ENCODE results near the gene C15orf61. TPM values are rescaled to one million over a fixed set of nuclear protein-coding genes. Genes with fewer than 3 reads are reported as not detected.
A peak's percentile ranks its signal among the peaks of the same experiment; 100 is the strongest.

C15orf61 gene
- total and polyA plus RNA-seq, 2 of the 13 experiments (the other 11 are each of a cell fraction or from before 2014, with no cell fraction given), result 2.1 to 6.6 TPM

DNA sequence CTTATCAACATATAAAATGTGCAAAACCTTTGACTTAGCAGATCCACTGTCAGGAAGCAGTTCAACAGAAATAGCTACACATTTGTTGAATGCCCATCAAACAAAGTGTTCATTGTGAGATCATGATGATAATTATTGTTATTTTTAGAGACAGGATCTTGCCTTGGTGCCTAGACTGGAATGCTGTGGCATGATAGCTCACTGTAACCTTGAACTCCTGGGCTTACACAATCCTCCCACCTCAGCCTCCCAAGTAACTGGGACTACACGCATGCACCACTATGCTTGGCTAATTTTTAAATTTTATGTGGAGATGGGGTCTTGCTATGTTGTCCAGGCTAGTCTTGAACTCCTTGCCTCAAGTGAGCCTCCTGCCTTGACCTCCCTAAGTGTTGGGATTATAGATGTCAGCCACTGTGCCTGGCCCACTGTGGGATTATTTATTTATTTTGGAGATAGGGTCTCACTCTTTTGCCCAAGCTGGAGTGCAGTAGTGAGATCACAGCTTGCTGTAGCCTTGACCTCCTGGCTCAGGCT, 30.3 kb downstream of the C15orf61 start (continued):
- no peak for TF ChIP-seq NFAT5 (CRISPR knock-in tag; IDR thresholded peaks at IDR 0.05)
- TF ChIP-seq ARID5B (CRISPR knock-in tag; IDR thresholded peaks at IDR 0.05), result 0 out of 2 replicates have a peak, but pooled peaks have one; percentile 16

DNA sequence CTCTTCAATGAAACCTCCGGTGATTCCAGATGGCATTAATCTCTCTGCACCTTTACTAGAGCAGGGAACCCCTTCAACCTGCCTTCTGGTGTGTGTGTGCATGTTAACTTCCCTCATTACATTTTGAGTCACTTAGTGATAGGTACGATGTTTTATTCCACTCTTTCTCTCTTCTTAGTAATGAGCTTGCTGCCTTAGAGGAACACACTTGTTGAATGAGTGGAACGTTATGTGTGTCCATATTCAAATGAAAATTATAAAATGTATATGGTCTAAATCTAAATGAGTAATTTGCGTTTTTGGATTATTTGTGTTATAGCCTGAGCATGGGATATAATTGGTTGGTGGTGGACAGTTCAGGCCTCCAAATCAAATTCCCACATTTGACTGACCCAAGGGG, 33.6 kb downstream of the C15orf61 start:
- no peak overlapping the region for H3K9ac ChIP-seq (ENCODE audit: insufficient read depth, low read depth, low read length)
- intact Hi-C loops (cut with micrococcal nuclease; ENCODE audit: unreplicated experiment) (no loop called here), in situ Hi-C loops (cut with HindIII; ENCODE audit: extremely low pct_ligation_motif_present, low pct_unique_long_range_greater_than_20kb) (no loop called here)
- WGBS (ENCODE audit: low lambda C conversion rate), result 95% methylated on average over 4 of the region's 4 CpGs
- H3K4me3 ChIP-seq (replicated peaks in 1 of 3; ENCODE audit: insufficient read depth in 1 of 3, low read depth in 2 of 3, low read length in 3 of 3), result no peak overlapping the region
- DNase-seq (ENCODE audit: low spot score) (no peak), FAIRE-seq (no peak), ATAC-seq (no peak)
- H3K4me2 ChIP-seq (ENCODE audit: low read depth, low read length), result no peak overlapping the region
- no peaks in the 10 kb centered on the region for H3K79me2 ChIP-seq (ENCODE audit: insufficient read depth, low read length)
- H3K27me3 ChIP-seq (ENCODE audit: control insufficient read depth in 1 of 2, insufficient read depth in 2 of 2, low read length in 2 of 2), result no peaks in the 10 kb centered on the region
- no peak overlapping the region for H3K27ac ChIP-seq (ENCODE audit: extremely low read length, insufficient read depth, low read length)
- ChIA-PET CTCF (ENCODE audit: low intra/inter-chr PET ratio, low total read pairs) (no interaction called here), POLR2A (no interaction called here)
- no peaks in the 10 kb centered on the region for H3K9me3 ChIP-seq (ENCODE audit: low read length)
- H2AFZ ChIP-seq (ENCODE audit: low read length), result no peak overlapping the region
- BruUV-seq (replicated peaks), result no TSS peak
- peaks cover 2 to 11% of the 10 kb centered on the region in 2 experiments; a peak in 3 of 5 replicates for H3K36me3 ChIP-seq (replicated peaks in 1 of 2; ENCODE audit: control insufficient read depth in 1 of 2, insufficient read depth in 2 of 2, low read length in 2 of 2)
- no peaks in the 10 kb centered on the region for H4K20me1 ChIP-seq (ENCODE audit: insufficient read depth, low read length)
- peaks cover 8% of the 10 kb centered on the region; the same call in 1 of the 2 replicates for H3K4me1 ChIP-seq (ENCODE audit: insufficient read depth, low read length)
- TF ChIP-seq BRD4 (CRISPR knock-in tag; IDR thresholded peaks at IDR 0.05) (no peak), GATAD1 (CRISPR knock-in tag; IDR thresholded peaks at IDR 0.05) (no peak), RELA (CRISPR knock-in tag; IDR thresholded peaks at IDR 0.05) (no peak), ZNF850 (CRISPR knock-in tag; conservative IDR thresholded peaks at IDR 0.05) (no peak), ZNF749 (CRISPR knock-in tag; IDR thresholded peaks at IDR 0.05; ENCODE audit: borderline replicate concordance) (no peak)
